Caco-2 (cell line): Measurements from ENCODE around the gene FAM193A. TPM values are rescaled to one million over a fixed set of nuclear protein-coding genes. Genes with fewer than 3 reads are reported as not detected.

ENCODE experiments used
- BruUV-seq: library from RNA; stranded (reverse); fragments of 400-500 nt; replicated peaks from 2 replicates; lab custom pipeline; 2021; lab: Mats Ljungman, UMichigan
- CTCF ChIA-PET: fragments of 300-600 bp; sonication (Branson Sonifier 250); formaldehyde crosslinking; loops from one replicate; lab custom pipeline; 2022; ENCODE audit warnings: antibody characterized with exemption; lab: Charles Lee
- POLR2A ChIA-PET: fragments of 300-600 bp; sonication (Branson Sonifier 250); formaldehyde crosslinking; loops from one replicate; lab custom pipeline; 2022; ENCODE audit warnings: antibody characterized with exemption; lab: Charles Lee
- DNase-seq, 2 experiments: peaks; one replicate each; pipeline versions ENCODE4 v3.0.0 to v3.0.0-alpha.2; 2020 to 2022
- H3K27me3 ChIP-seq: replicated peaks from 2 replicates; pipeline ENCODE4 v1.6.0; 2011; ENCODE audit warnings: low read length; ENCODE audit not compliant: control insufficient read depth, insufficient read depth
- H3K36me3 ChIP-seq: 2 replicates; pipeline ENCODE4 v1.5.1; 2011; ENCODE audit warnings: low read length; ENCODE audit not compliant: control insufficient read depth, insufficient read depth
- H3K4me1 ChIP-seq: fragments of 250-450 bp; sonication (Bioruptor Pico); 2 replicates; pipeline ENCODE4 v1.5.1; 2020; ENCODE audit warnings: mild to moderate bottlenecking
- H3K4me3 ChIP-seq: 2 replicates; pipeline ENCODE4 v1.5.1; 2011; ENCODE audit warnings: low read depth, mild to moderate bottlenecking, control low read depth, low read length
- H3K9me3 ChIP-seq: fragments of 250-450 bp; sonication (Bioruptor Pico); 2 replicates; pipeline ENCODE4 v1.5.1; 2020; ENCODE audit warnings: mild to moderate bottlenecking, moderate library complexity
- H3K27ac Mint-ChIP-seq: one replicate; pipeline ENCODE4 v1.8.0; 2022; ENCODE audit warnings: mixed read lengths; ENCODE audit not compliant: unreplicated experiment
- H3K27me3 Mint-ChIP-seq: one replicate; pipeline ENCODE4 v1.8.0; 2022; ENCODE audit warnings: mixed read lengths; ENCODE audit not compliant: insufficient read depth, unreplicated experiment
- H3K36me3 Mint-ChIP-seq: one replicate; pipeline ENCODE4 v1.8.0; 2022; ENCODE audit warnings: mild to moderate bottlenecking, mixed read lengths; ENCODE audit not compliant: insufficient read depth, unreplicated experiment
- H3K4me1 Mint-ChIP-seq: one replicate; pipeline ENCODE4 v1.8.0; 2022; ENCODE audit warnings: low read depth, mixed read lengths; ENCODE audit not compliant: unreplicated experiment
- H3K4me3 Mint-ChIP-seq: one replicate; pipeline ENCODE4 v1.8.0; 2022; ENCODE audit warnings: mild to moderate bottlenecking, moderate library complexity, mixed read lengths; ENCODE audit not compliant: unreplicated experiment
- H3K9me3 Mint-ChIP-seq: one replicate; pipeline ENCODE4 v1.8.0; 2022; ENCODE audit warnings: mixed read lengths; ENCODE audit not compliant: unreplicated experiment
- CTCF ChIP-seq, 2 experiments: fragments of 200-600 bp in 1 of 2; IDR thresholded peaks; 1 replicate in 1 of 2; 2 replicates in 1 of 2; pipeline versions ENCODE4 v1.5.1 to v1.8.0; 2011 to 2022; ENCODE audit warnings: antibody characterized with exemption in 1 of 2, control low read depth in 1 of 2, inconsistent platforms in 1 of 2, low read depth in 1 of 2, low read length in 1 of 2, mild to moderate bottlenecking in 1 of 2, moderate library complexity in 1 of 2; ENCODE audit not compliant: insufficient read depth in 1 of 2, severe bottlenecking in 1 of 2, unreplicated experiment in 1 of 2
- intact Hi-C: fragments of 100-400 bp; cut with micrococcal nuclease; formaldehyde crosslinking; loops from one replicate; pipeline ENCODE4 v1.10.0; 2022; ENCODE audit not compliant: unreplicated experiment
- total RNA-seq: library from RNA; stranded (reverse); gene quantifications from 2 replicates; pipeline ENCODE4 v1.2.3, GENCODE V29; 2022

FAM193A gene
- total RNA-seq, 1 experiment from 2014 or later = 28.7 TPM

DNA sequence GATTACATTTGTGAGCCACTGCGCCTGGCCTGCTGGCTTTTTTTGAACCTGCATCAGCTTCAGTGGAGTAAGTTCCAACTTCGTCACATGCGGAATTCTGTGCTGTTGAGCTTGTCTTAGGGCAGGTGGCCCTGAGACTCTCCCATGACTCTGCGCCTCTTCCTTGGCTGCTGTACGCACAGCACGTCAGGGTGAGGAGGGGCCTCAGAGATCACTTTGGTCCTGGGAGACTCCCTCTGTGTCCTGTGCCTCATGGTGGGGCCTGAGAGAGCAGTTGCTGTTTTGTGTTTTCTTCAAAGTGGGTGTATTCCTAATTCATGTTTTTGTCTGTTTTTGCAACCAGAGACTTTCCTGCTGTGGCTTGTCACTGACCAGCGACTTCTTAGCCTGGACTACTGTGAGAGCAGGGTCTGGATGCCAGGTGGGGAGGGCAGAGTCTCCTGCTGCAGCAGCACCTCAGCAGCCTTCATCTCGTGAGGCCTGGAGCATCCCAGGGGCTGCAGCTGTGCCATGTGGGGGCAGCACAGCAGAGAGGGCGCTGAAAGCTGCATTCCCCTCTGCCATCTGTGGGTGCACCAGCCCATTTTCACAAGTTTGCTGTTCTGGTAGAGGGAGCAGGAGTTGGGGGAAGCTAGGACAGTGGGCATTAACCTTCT is 111.8 kb downstream of the FAM193A start:
- H3K36me3 Mint-ChIP-seq = peaks cover 67% of the 10 kb centered on the region
- no peaks in the 10 kb centered on the region for H3K27me3 ChIP-seq
- H3K9me3 ChIP-seq = no peaks in the 10 kb centered on the region
- no peak overlapping the region for H3K4me3 ChIP-seq
- H3K4me1 Mint-ChIP-seq = no peaks in the 10 kb centered on the region
- CTCF ChIA-PET = no interaction called here
- H3K27ac Mint-ChIP-seq = no peak overlapping the region
- TF ChIP-seq CTCF (IDR thresholded peaks at IDR 0.05; ENCODE audit: insufficient read depth in 1 of 2, low read depth in 1 of 2, low read length in 1 of 2, severe bottlenecking in 1 of 2, unreplicated experiment in 1 of 2) = no peak
- no peaks in the 10 kb centered on the region for H3K27me3 Mint-ChIP-seq
- no TSS peak for BruUV-seq
- H3K9me3 Mint-ChIP-seq = no peaks in the 10 kb centered on the region
- H3K4me3 Mint-ChIP-seq = no peak overlapping the region
- no peak for DNase-seq
- intact Hi-C loops = no loop called here
- POLR2A ChIA-PET = no interaction called here
- no peaks in the 10 kb centered on the region for H3K4me1 ChIP-seq
- peaks cover 2% of the 10 kb centered on the region for H3K36me3 ChIP-seq

GRCh38 chr4:2649604-2650114 is 113.2 kb downstream of the FAM193A start:
- no peaks in the 10 kb centered on the region for H3K9me3 ChIP-seq
- no peaks in the 10 kb centered on the region for H3K27me3 ChIP-seq
- BruUV-seq = no TSS peak
- Mint-ChIP-seq H3K4me3 (no peak overlapping the region), H3K27me3 (no peaks in the 10 kb centered on the region), H3K36me3 (peaks cover 55% of the 10 kb centered on the region), H3K27ac (no peak overlapping the region), H3K4me1 (no peaks in the 10 kb centered on the region), H3K9me3 (no peaks in the 10 kb centered on the region)
- H3K4me3 ChIP-seq = no peak overlapping the region
- H3K4me1 ChIP-seq = no peaks in the 10 kb centered on the region
- DNase-seq = no peak
- intact Hi-C loops = no loop called here
- no peak for TF ChIP-seq CTCF (IDR thresholded peaks at IDR 0.05; ENCODE audit: insufficient read depth in 1 of 2, low read depth in 1 of 2, low read length in 1 of 2, severe bottlenecking in 1 of 2, unreplicated experiment in 1 of 2)
- H3K36me3 ChIP-seq = peaks cover 2% of the 10 kb centered on the region
- POLR2A ChIA-PET = no interaction called here
- CTCF ChIA-PET = no interaction called here

- H3K36me3 ChIP-seq = peaks cover 2% of the 10 kb centered on the region
- Mint-ChIP-seq H3K27ac (no peak overlapping the region), H3K9me3 (no peaks in the 10 kb centered on the region), H3K4me1 (no peaks in the 10 kb centered on the region), H3K4me3 (no peak overlapping the region), H3K27me3 (no peaks in the 10 kb centered on the region), H3K36me3 (peaks cover 52% of the 10 kb centered on the region)
- no TSS peak for BruUV-seq
- H3K4me1 ChIP-seq = no peaks in the 10 kb centered on the region
- TF ChIP-seq CTCF (IDR thresholded peaks at IDR 0.05; ENCODE audit: insufficient read depth in 1 of 2, low read depth in 1 of 2, low read length in 1 of 2, severe bottlenecking in 1 of 2, unreplicated experiment in 1 of 2) = no peak
- H3K9me3 ChIP-seq = no peaks in the 10 kb centered on the region
- intact Hi-C loops = no loop called here
- DNase-seq = no peak
- no peaks in the 10 kb centered on the region for H3K27me3 ChIP-seq
- ChIA-PET POLR2A (no interaction called here), CTCF (no interaction called here)
- no peak overlapping the region for H3K4me3 ChIP-seq
These were observed 113.8 kb downstream of the FAM193A start for GRCh38 chr4:2650276-2650675.
